HEK293 (cell line): Measurements from ENCODE around the gene S100A6.

Experiments used
- CTCF ChIA-PET: fragments of 350-600 bp; formaldehyde crosslinking; extraction: SDS; loops from one replicate; lab custom pipeline; 2021; ENCODE audit warnings: antibody characterized with exemption; lab: Yijun Ruan, JAX
- POLR2A ChIA-PET: fragments of 300-600 bp; formaldehyde crosslinking; extraction: SDS; loops from one replicate; lab custom pipeline; 2020; ENCODE audit warnings: antibody characterized with exemption, inconsistent platforms; lab: Yijun Ruan, JAX
- H3K27ac ChIP-seq: fragments of 200-500 bp; sonication (Bioruptor generic); 2 replicates; pipeline ENCODE4 v1.5.1; 2014; ENCODE audit warnings: low read depth, low read length, control low read depth, inconsistent platforms; ENCODE audit errors: extremely low read depth
- H3K36me3 ChIP-seq, 2 experiments: fragments of 200-500 bp in 1 of 2; sonication (Bioruptor generic) in 1 of 2; 1 replicate in 1 of 2; 2 replicates in 1 of 2; pipeline ENCODE4 v1.5.1; 2014 to 2017; ENCODE audit warnings: inconsistent platforms in 2 of 2, low read length in 2 of 2; ENCODE audit not compliant: control insufficient read depth in 2 of 2, insufficient read depth in 1 of 2
- H3K4me1 ChIP-seq: fragments of 200-500 bp; sonication (Bioruptor generic); 2 replicates; pipeline ENCODE4 v1.5.1; 2014; ENCODE audit warnings: mild to moderate bottlenecking, low read length, inconsistent platforms; ENCODE audit not compliant: control insufficient read depth, insufficient read depth
- H3K4me3 ChIP-seq: 2 replicates; pipeline ENCODE4 v1.5.1; 2011; ENCODE audit warnings: low read depth, mild to moderate bottlenecking, control low read depth, low read length, moderate library complexity
- H3K9me3 ChIP-seq: fragments of 200-500 bp; sonication (Bioruptor generic); 2 replicates; pipeline ENCODE4 v1.5.1; 2014; ENCODE audit warnings: low read depth, low read length, inconsistent platforms; ENCODE audit not compliant: control insufficient read depth, insufficient read depth
- BCL6B ChIP-seq: fragments of 450-650 bp; formaldehyde crosslinking; IDR thresholded peaks from 2 replicates; pipeline ENCODE4 v1.5.1; 2017; ENCODE audit warnings: missing biosample characterization, missing genetic modification characterization
- CTCF ChIP-seq: fragments of 450-650 bp; formaldehyde crosslinking; IDR thresholded peaks from 2 replicates; pipeline ENCODE4 v1.5.1; 2016; ENCODE audit warnings: missing biosample characterization, missing genetic modification characterization
- PATZ1 ChIP-seq: fragments of 450-650 bp; formaldehyde crosslinking; IDR thresholded peaks from 2 replicates; pipeline ENCODE4 v1.5.1; 2016; ENCODE audit warnings: missing biosample characterization, missing genetic modification characterization
- PRDM10 ChIP-seq: fragments of 450-650 bp; formaldehyde crosslinking; IDR thresholded peaks from 2 replicates; pipeline ENCODE4 v1.5.1; 2016; ENCODE audit warnings: missing biosample characterization, missing genetic modification characterization
- REST ChIP-seq: fragments of 450-650 bp; formaldehyde crosslinking; IDR thresholded peaks from 2 replicates; pipeline ENCODE4 v1.5.1; 2016; ENCODE audit warnings: missing biosample characterization, missing genetic modification characterization
- ZFHX2 ChIP-seq: fragments of 450-650 bp; formaldehyde crosslinking; conservative IDR thresholded peaks from 2 replicates; pipeline ENCODE4 v1.5.1; 2016; ENCODE audit warnings: missing biosample characterization, missing genetic modification characterization
- ZNF335 ChIP-seq: fragments of 450-650 bp; formaldehyde crosslinking; conservative IDR thresholded peaks from 2 replicates; pipeline ENCODE4 v1.5.1; 2016; ENCODE audit warnings: missing biosample characterization, missing genetic modification characterization
- ZNF423 ChIP-seq: fragments of 450-650 bp; formaldehyde crosslinking; IDR thresholded peaks from 2 replicates; pipeline ENCODE4 v1.5.1; 2016; ENCODE audit warnings: missing biosample characterization, missing genetic modification characterization
- ZNF48 ChIP-seq: fragments of 450-650 bp; formaldehyde crosslinking; IDR thresholded peaks from 2 replicates; pipeline ENCODE4 v1.5.1; 2016; ENCODE audit warnings: missing biosample characterization, missing genetic modification characterization
- ZNF654 ChIP-seq: fragments of 450-650 bp; formaldehyde crosslinking; IDR thresholded peaks from 2 replicates; pipeline ENCODE4 v1.5.1; 2016; ENCODE audit warnings: low read depth, missing biosample characterization, missing genetic modification characterization
- ZNF701 ChIP-seq: fragments of 450-650 bp; formaldehyde crosslinking; IDR thresholded peaks from 2 replicates; pipeline ENCODE4 v1.5.1; 2016; ENCODE audit warnings: missing biosample characterization, missing genetic modification characterization
- TF ChIP-seq, protein P1 (sequence below): fragments of 450-650 bp; formaldehyde crosslinking; IDR thresholded peaks from 2 replicates; pipeline ENCODE4 v1.5.1; 2016; ENCODE audit warnings: missing biosample characterization, missing genetic modification characterization

The S100A6 gene

GRCh38 chr1:153573351-153573750 is 37.6 kb upstream of the S100A6 start (continued):
- TF ChIP-seq ZNF701: no peak
- TF ChIP-seq ZNF423 (tag by site-specific recombination): no peak
- TF ChIP-seq BCL6B (tag by site-specific recombination): no peak
- TF ChIP-seq ZNF48 (tag by site-specific recombination): no peak
- no peak for TF ChIP-seq PATZ1 (tag by site-specific recombination)
- no peak for TF ChIP-seq PRDM10 (tag by site-specific recombination)
- TF ChIP-seq, protein P1, sequence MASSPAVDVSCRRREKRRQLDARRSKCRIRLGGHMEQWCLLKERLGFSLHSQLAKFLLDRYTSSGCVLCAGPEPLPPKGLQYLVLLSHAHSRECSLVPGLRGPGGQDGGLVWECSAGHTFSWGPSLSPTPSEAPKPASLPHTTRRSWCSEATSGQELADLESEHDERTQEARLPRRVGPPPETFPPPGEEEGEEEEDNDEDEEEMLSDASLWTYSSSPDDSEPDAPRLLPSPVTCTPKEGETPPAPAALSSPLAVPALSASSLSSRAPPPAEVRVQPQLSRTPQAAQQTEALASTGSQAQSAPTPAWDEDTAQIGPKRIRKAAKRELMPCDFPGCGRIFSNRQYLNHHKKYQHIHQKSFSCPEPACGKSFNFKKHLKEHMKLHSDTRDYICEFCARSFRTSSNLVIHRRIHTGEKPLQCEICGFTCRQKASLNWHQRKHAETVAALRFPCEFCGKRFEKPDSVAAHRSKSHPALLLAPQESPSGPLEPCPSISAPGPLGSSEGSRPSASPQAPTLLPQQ (tag by site-specific recombination): no peak

DNA sequence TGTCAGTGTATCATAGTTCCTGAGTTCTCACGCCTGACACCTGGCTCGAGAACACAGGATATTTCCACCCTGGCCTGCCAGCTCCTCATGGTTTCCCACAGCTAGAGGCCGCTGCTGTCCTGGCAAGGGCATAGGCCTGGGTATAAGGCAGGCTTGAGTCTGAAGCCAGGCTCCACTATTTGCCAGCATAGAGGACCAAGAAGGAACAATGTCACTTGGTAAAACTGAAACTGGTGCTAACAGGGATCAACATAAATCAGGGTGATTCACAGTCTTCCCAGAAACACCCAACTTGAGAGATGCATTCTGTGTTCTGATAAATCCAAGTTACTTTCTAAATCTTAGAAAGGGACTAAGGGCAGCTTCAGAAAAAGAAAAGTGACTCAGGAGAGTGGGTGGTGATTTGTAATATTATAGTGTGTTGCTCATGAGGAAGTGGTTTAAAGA is 36.8 kb upstream of the S100A6 start:
- ChIA-PET POLR2A (interaction anchor here (0.6 to 3.4 kb wide), 5 partner anchors 48 to 418 kb away, joined by 3 to 16 read pairs (median 6); partner anchors contain the start of genes CHTOP and S100A13), CTCF (interaction anchor here (0.5 to 6.3 kb wide), 23 partner anchors 9 to 217 kb away, joined by 3 to 148 read pairs (median 4); partner anchors contain the start of genes CHTOP, S100A1, S100A13 and S100A6)
- no peaks in the 10 kb centered on the region for H3K36me3 ChIP-seq
- H3K4me1 ChIP-seq: no peaks in the 10 kb centered on the region
- H3K27ac ChIP-seq: no peak overlapping the region
- TF ChIP-seq ZNF335 (peak; percentile 35; the same call in 1 of the 2 replicates), REST (tag by site-specific recombination) (no peak), ZFHX2 (0 out of 2 replicates have a peak, but pooled peaks have one; percentile 17), ZNF654 (tag by site-specific recombination) (peak; percentile 42), CTCF (peak; percentile 69; the same call in 1 of the 2 replicates)
- no peak overlapping the region for H3K4me3 ChIP-seq
- H3K9me3 ChIP-seq: no peaks in the 10 kb centered on the region
